Activated B cell treated with CpG ODN at 0.5 μM for 24 hours (primary cell): ENCODE results near the gene THRSP. TPM values are rescaled to one million over a fixed set of nuclear protein-coding genes. Genes with fewer than 3 reads are reported as not detected.

Source experiments
- ATAC-seq: fragments of 200-7000 bp; cut with Tn5 transposase; one replicate; pipeline ENCODE4 v1.10.0; 2021; ENCODE audit warnings: low read depth, mild to moderate bottlenecking, moderate library complexity
- CTCF ChIA-PET: fragments of 350-600 bp; sonication (Branson Sonifier 250); formaldehyde crosslinking; loops from one replicate; lab custom pipeline; 2021; ENCODE audit warnings: antibody characterized with exemption; lab: Charles Lee
- POLR2A ChIA-PET: fragments of 350-600 bp; sonication (Branson Sonifier 250); formaldehyde crosslinking; loops from one replicate; lab custom pipeline; 2021; ENCODE audit warnings: antibody characterized with exemption; lab: Charles Lee
- DNase-seq: peaks from one replicate; pipeline ENCODE4 v3.0.0; 2022
- H3K27ac Mint-ChIP-seq: one replicate; pipeline ENCODE4 v1.8.0; 2020; ENCODE audit warnings: mixed read lengths
- H3K27me3 Mint-ChIP-seq: one replicate; pipeline ENCODE4 v1.8.0; 2021; ENCODE audit warnings: mixed read lengths
- H3K36me3 Mint-ChIP-seq: one replicate; pipeline ENCODE4 v1.8.0; 2021; ENCODE audit warnings: low read depth, mixed read lengths
- H3K4me1 Mint-ChIP-seq: one replicate; pipeline ENCODE4 v1.8.0; 2021; ENCODE audit warnings: mixed read lengths
- H3K4me3 Mint-ChIP-seq: one replicate; pipeline ENCODE4 v1.8.0; 2020; ENCODE audit warnings: mild to moderate bottlenecking, mixed read lengths
- H3K9me3 Mint-ChIP-seq: one replicate; pipeline ENCODE4 v1.8.0; 2020; ENCODE audit warnings: mixed read lengths
- intact Hi-C: fragments of 100-400 bp; cut with micrococcal nuclease; formaldehyde crosslinking; loops from one replicate; pipeline ENCODE4 v1.15.1; 2024
- total RNA-seq: library from RNA; stranded (reverse); gene quantifications from 2 replicates; pipeline ENCODE4 v1.2.3, GENCODE V29; 2022
- TF ChIP-seq, protein P1 (sequence below): fragments of 200-600 bp; IDR thresholded peaks from one replicate; pipeline ENCODE4 v1.8.0; 2022; ENCODE audit warnings: antibody characterized with exemption, mild to moderate bottlenecking

THRSP gene
- total RNA-seq, 1 donor from 2014 or later: not detected

DNA sequence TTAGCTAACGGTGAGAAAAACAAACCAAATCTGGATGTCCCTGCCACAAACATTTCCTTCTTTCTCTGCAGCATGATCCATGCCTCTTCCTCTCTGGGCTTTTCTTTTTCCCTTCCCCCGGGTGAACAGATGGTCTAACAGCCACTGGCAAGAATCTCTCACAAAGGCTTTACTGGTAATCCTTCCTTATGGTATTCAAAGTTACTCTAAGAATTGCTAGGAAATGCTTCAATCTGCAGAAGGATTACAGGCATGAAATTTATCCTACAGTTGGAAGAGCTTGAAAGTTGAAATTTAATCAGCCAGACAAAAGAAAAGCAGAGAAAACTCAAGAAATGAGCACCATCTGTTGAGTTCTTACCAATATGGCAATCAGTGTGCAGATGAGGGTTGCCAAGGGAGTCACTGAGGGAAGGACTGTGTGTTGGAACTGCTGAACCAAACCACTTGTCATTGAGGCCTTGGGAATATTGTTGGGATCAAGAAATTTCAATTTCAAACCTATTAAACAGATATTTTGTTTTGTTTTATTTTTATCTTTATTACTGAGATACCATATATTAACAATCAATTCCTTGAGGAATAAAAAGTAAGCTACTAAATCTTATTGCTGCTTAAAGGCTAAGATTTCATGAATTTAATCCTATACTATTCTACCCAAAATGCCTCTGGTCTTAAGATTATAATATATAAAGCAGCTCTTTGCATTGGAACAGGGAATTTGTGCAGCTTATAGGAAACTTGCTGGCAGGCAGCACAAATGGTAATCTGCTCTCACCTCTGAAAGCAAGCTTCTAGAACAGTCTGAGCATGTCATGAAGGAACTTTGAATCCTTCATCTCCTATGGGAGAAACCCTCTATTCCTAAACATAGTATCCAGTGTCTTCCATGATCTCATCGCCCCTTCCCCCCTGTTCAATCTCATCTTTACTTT is 45.7 kb downstream of the THRSP start:
- Mint-ChIP-seq H3K9me3 (no peaks in the 10 kb centered on the region), H3K27ac (no peak overlapping the region), H3K27me3 (no peaks in the 10 kb centered on the region), H3K36me3 (peaks cover 65% of the 10 kb centered on the region), H3K4me1 (peaks cover 6% of the 10 kb centered on the region), H3K4me3 (no peak overlapping the region)
- TF ChIP-seq, protein P1, sequence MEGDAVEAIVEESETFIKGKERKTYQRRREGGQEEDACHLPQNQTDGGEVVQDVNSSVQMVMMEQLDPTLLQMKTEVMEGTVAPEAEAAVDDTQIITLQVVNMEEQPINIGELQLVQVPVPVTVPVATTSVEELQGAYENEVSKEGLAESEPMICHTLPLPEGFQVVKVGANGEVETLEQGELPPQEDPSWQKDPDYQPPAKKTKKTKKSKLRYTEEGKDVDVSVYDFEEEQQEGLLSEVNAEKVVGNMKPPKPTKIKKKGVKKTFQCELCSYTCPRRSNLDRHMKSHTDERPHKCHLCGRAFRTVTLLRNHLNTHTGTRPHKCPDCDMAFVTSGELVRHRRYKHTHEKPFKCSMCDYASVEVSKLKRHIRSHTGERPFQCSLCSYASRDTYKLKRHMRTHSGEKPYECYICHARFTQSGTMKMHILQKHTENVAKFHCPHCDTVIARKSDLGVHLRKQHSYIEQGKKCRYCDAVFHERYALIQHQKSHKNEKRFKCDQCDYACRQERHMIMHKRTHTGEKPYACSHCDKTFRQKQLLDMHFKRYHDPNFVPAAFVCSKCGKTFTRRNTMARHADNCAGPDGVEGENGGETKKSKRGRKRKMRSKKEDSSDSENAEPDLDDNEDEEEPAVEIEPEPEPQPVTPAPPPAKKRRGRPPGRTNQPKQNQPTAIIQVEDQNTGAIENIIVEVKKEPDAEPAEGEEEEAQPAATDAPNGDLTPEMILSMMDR: no peak
- no peak for ATAC-seq
- POLR2A ChIA-PET: no interaction called here
- CTCF ChIA-PET: no interaction called here
- DNase-seq: no peak
- intact Hi-C loops: no loop called here

DNA sequence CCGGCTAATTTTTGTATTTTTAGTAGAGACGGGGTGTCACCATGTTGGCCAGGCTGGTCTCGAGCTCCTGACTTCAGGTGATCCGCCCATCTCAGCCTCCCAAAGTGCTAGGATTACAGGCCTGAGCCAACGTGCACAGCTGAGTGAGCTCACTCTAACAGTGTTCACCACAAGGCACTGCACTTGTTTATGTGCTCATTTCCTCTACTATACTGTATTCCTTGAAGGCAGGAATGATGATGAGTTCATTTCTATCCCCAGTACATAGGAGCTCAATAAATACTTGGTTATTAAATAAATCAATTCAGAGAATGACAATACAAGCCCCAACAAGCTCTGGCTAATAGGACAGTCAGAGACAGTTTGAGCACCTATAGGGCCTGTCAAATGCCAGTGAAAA is 46.7 kb downstream of the THRSP start:
- ATAC-seq: no peak
- Mint-ChIP-seq H3K4me3 (no peak overlapping the region), H3K27me3 (no peaks in the 10 kb centered on the region), H3K27ac (no peak overlapping the region), H3K4me1 (peaks cover 6% of the 10 kb centered on the region), H3K36me3 (peaks cover 59% of the 10 kb centered on the region), H3K9me3 (no peaks in the 10 kb centered on the region)
- ChIA-PET POLR2A (no interaction called here), CTCF (interaction anchor here (0.9 kb wide), 1 partner anchor 64 kb away, joined by 3 read pairs; no protein-coding TSS in a partner anchor)
- TF ChIP-seq, protein P1: no peak
- no peak for DNase-seq
- intact Hi-C loops: no loop called here

DNA sequence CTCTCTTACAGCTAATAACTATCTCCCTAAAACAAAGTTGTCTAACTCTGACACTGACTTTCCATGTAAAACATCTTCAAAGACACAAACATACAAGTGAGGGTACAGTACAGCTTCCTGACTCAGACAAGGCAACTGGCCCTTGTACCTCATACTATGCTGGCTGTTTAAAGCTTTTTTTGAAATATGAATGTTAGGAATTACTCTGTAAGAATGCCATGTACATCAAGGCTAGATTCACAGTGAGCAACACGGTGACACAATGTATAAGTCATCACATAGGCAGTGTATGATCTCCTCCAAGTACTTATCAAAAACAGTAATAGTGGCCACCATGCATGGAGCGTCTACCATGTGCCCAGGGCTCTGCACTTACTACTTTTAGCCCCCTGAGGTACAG is 47.2 kb downstream of the THRSP start:
- intact Hi-C loops: no loop called here
- ChIA-PET CTCF (interaction anchor here (0.9 kb wide), 1 partner anchor 65 kb away, joined by 3 read pairs; no protein-coding TSS in a partner anchor), POLR2A (no interaction called here)
- Mint-ChIP-seq H3K9me3 (no peaks in the 10 kb centered on the region), H3K4me1 (peaks cover 6% of the 10 kb centered on the region), H3K27ac (no peak overlapping the region), H3K4me3 (no peak overlapping the region), H3K36me3 (peaks cover 59% of the 10 kb centered on the region), H3K27me3 (no peaks in the 10 kb centered on the region)
- TF ChIP-seq, protein P1: no peak
- ATAC-seq: no peak
- DNase-seq: no peak

DNA sequence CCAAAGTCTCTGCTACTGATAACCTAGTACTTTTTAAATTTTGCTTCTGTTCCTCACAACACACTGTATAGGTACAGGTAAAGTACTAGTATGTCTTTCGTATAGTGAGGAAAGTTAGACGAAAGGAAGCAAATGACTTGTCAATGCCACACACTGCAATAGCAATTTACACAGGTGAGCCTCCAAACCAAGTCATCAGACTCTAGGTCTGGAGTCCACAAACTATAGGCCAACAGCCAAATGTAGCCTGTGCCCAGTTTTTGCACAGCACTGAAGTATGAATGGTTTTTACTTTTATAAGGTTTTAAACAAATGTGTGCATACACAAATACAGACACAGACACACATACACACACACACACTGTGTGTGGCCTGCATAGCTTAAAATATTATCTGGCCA is 47.6 kb downstream of the THRSP start:
- no peaks in the 10 kb centered on the region for H3K27me3 Mint-ChIP-seq
- peaks cover 57% of the 10 kb centered on the region for H3K36me3 Mint-ChIP-seq
- H3K9me3 Mint-ChIP-seq: no peaks in the 10 kb centered on the region
- no peak for ATAC-seq
- no peak overlapping the region for H3K27ac Mint-ChIP-seq
- intact Hi-C loops: no loop called here
- CTCF ChIA-PET: no interaction called here
- TF ChIP-seq, protein P1: no peak
- no peak overlapping the region for H3K4me3 Mint-ChIP-seq
- peaks cover 6% of the 10 kb centered on the region for H3K4me1 Mint-ChIP-seq
- POLR2A ChIA-PET: no interaction called here
- DNase-seq: no peak

DNA sequence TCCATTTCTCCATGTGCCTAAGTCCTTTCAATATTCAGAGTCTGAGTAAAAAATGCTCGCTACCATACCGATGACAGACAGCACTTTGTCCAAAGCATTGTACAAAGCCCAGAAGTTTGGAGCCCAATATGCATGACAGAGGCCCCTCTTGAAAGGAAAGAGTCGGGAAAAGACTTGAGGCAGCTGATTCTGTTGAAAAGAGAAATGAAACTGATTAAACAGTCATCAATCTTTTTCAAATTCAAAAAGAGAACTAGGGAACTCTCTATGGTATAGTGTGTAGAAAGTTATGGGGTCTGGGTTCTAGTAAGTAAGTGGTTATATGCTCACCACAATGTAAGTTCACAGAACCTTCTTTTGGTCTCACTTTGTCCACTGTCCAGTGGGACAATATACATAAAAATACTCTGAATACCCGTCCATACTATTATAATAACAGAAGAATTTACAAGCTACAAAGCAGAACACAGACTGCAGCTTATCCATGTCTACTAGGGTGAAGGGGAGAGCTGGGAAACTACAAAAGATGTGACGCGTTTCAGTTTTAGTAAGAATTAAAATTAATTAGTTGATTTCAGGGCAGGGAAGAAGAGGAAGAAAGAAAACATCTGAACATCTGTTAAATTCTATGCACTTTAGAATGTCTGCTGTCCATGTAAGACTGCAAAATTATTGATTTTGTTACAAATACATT is 49.1 kb downstream of the THRSP start:
- Mint-ChIP-seq H3K27me3 (no peaks in the 10 kb centered on the region), H3K4me1 (peaks cover 6% of the 10 kb centered on the region), H3K9me3 (no peaks in the 10 kb centered on the region), H3K36me3 (peaks cover 60% of the 10 kb centered on the region), H3K4me3 (no peak overlapping the region), H3K27ac (no peak overlapping the region)
- TF ChIP-seq, protein P1: no peak
- no peak for ATAC-seq
- ChIA-PET CTCF (no interaction called here), POLR2A (interaction anchor here (1.1 kb wide), 1 partner anchor 26 kb away, joined by 3 read pairs; no protein-coding TSS in a partner anchor)
- DNase-seq: no peak
- intact Hi-C loops: no loop called here
